Measurements from ENCODE around the gene DOCK1.

The DOCK1 gene

GRCh38 chr10:127427926-127428325, 522.7 kb downstream of the DOCK1 start:
- Histone ChIP-seq H3K4me1 (ENCODE audit: control insufficient read depth, insufficient read depth, low read length, poor library complexity, severe bottlenecking) (no peaks in the 10 kb centered on the region), H3K4me3 (ENCODE audit: insufficient read depth, low read depth, low read length, poor library complexity, severe bottlenecking) (no peak overlapping the region), H3K9me3 (ENCODE audit: control insufficient read depth, low read length) (no peaks in the 10 kb centered on the region), H3K36me3 (ENCODE audit: control insufficient read depth, insufficient read depth, low read length) (no peaks in the 10 kb centered on the region), H3K27ac (ENCODE audit: insufficient read depth, low read length, poor library complexity, severe bottlenecking) (no peak overlapping the region), H3K27me3 (replicated peaks; ENCODE audit: control insufficient read depth, insufficient read depth, low read length, poor library complexity, severe bottlenecking) (no peaks in the 10 kb centered on the region)
- DNase-seq = no peak

GRCh38 chr10:127428385-127428980, 523.3 kb downstream of the DOCK1 start:
- Histone ChIP-seq H3K27ac (ENCODE audit: insufficient read depth, low read length, poor library complexity, severe bottlenecking) (no peak overlapping the region), H3K9me3 (ENCODE audit: control insufficient read depth, low read length) (no peaks in the 10 kb centered on the region), H3K36me3 (ENCODE audit: control insufficient read depth, insufficient read depth, low read length) (no peaks in the 10 kb centered on the region), H3K4me1 (ENCODE audit: control insufficient read depth, insufficient read depth, low read length, poor library complexity, severe bottlenecking) (no peaks in the 10 kb centered on the region), H3K27me3 (replicated peaks; ENCODE audit: control insufficient read depth, insufficient read depth, low read length, poor library complexity, severe bottlenecking) (no peaks in the 10 kb centered on the region), H3K4me3 (ENCODE audit: insufficient read depth, low read depth, low read length, poor library complexity, severe bottlenecking) (no peak overlapping the region)
- no peak for DNase-seq

GRCh38 chr10:127429601-127430312, 524.5 kb downstream of the DOCK1 start:
- Histone ChIP-seq H3K4me1 (ENCODE audit: control insufficient read depth, insufficient read depth, low read length, poor library complexity, severe bottlenecking) (no peaks in the 10 kb centered on the region), H3K27me3 (replicated peaks; ENCODE audit: control insufficient read depth, insufficient read depth, low read length, poor library complexity, severe bottlenecking) (no peaks in the 10 kb centered on the region), H3K4me3 (ENCODE audit: insufficient read depth, low read depth, low read length, poor library complexity, severe bottlenecking) (no peak overlapping the region), H3K27ac (ENCODE audit: insufficient read depth, low read length, poor library complexity, severe bottlenecking) (no peak overlapping the region), H3K9me3 (ENCODE audit: control insufficient read depth, low read length) (no peaks in the 10 kb centered on the region), H3K36me3 (ENCODE audit: control insufficient read depth, insufficient read depth, low read length) (no peaks in the 10 kb centered on the region)
- no peak for DNase-seq

- Histone ChIP-seq H3K4me3 (ENCODE audit: insufficient read depth, low read depth, low read length, poor library complexity, severe bottlenecking) (no peak overlapping the region), H3K27me3 (replicated peaks; ENCODE audit: control insufficient read depth, insufficient read depth, low read length, poor library complexity, severe bottlenecking) (no peaks in the 10 kb centered on the region), H3K4me1 (ENCODE audit: control insufficient read depth, insufficient read depth, low read length, poor library complexity, severe bottlenecking) (no peaks in the 10 kb centered on the region), H3K9me3 (ENCODE audit: control insufficient read depth, low read length) (no peaks in the 10 kb centered on the region), H3K27ac (ENCODE audit: insufficient read depth, low read length, poor library complexity, severe bottlenecking) (no peak overlapping the region), H3K36me3 (ENCODE audit: control insufficient read depth, insufficient read depth, low read length) (no peaks in the 10 kb centered on the region)
- no peak for DNase-seq
Measured at GRCh38 chr10:127431525-127431924, 526.3 kb downstream of the DOCK1 start.

- Histone ChIP-seq H3K27me3 (replicated peaks; ENCODE audit: control insufficient read depth, insufficient read depth, low read length, poor library complexity, severe bottlenecking) (no peaks in the 10 kb centered on the region), H3K36me3 (ENCODE audit: control insufficient read depth, insufficient read depth, low read length) (no peaks in the 10 kb centered on the region), H3K9me3 (ENCODE audit: control insufficient read depth, low read length) (no peaks in the 10 kb centered on the region), H3K27ac (ENCODE audit: insufficient read depth, low read length, poor library complexity, severe bottlenecking) (no peak overlapping the region), H3K4me1 (ENCODE audit: control insufficient read depth, insufficient read depth, low read length, poor library complexity, severe bottlenecking) (no peaks in the 10 kb centered on the region), H3K4me3 (ENCODE audit: insufficient read depth, low read depth, low read length, poor library complexity, severe bottlenecking) (no peak overlapping the region)
- no peak for DNase-seq
Measured at GRCh38 chr10:127434006-127434405, 528.8 kb downstream of the DOCK1 start.

GRCh38 chr10:127435246-127435645, 530.0 kb downstream of the DOCK1 start:
- H3K9me3 ChIP-seq (ENCODE audit: control insufficient read depth, low read length) = no peaks in the 10 kb centered on the region
- no peak for DNase-seq
- H3K27ac ChIP-seq (ENCODE audit: insufficient read depth, low read length, poor library complexity, severe bottlenecking) = no peak overlapping the region
- no peak overlapping the region for H3K4me3 ChIP-seq (ENCODE audit: insufficient read depth, low read depth, low read length, poor library complexity, severe bottlenecking)
- no peaks in the 10 kb centered on the region for H3K27me3 ChIP-seq (replicated peaks; ENCODE audit: control insufficient read depth, insufficient read depth, low read length, poor library complexity, severe bottlenecking)
- H3K4me1 ChIP-seq (ENCODE audit: control insufficient read depth, insufficient read depth, low read length, poor library complexity, severe bottlenecking) = no peaks in the 10 kb centered on the region
- no peaks in the 10 kb centered on the region for H3K36me3 ChIP-seq (ENCODE audit: control insufficient read depth, insufficient read depth, low read length)

- H3K4me3 ChIP-seq (ENCODE audit: insufficient read depth, low read depth, low read length, poor library complexity, severe bottlenecking) = no peak overlapping the region
- H3K27ac ChIP-seq (ENCODE audit: insufficient read depth, low read length, poor library complexity, severe bottlenecking) = no peak overlapping the region
- no peaks in the 10 kb centered on the region for H3K9me3 ChIP-seq (ENCODE audit: control insufficient read depth, low read length)
- no peaks in the 10 kb centered on the region for H3K27me3 ChIP-seq (replicated peaks; ENCODE audit: control insufficient read depth, insufficient read depth, low read length, poor library complexity, severe bottlenecking)
- no peaks in the 10 kb centered on the region for H3K36me3 ChIP-seq (ENCODE audit: control insufficient read depth, insufficient read depth, low read length)
- DNase-seq = no peak
- H3K4me1 ChIP-seq (ENCODE audit: control insufficient read depth, insufficient read depth, low read length, poor library complexity, severe bottlenecking) = no peaks in the 10 kb centered on the region
Measured at GRCh38 chr10:127440371-127440770, 535.1 kb downstream of the DOCK1 start.

- Histone ChIP-seq H3K27ac (ENCODE audit: insufficient read depth, low read length, poor library complexity, severe bottlenecking) (no peak overlapping the region), H3K27me3 (replicated peaks; ENCODE audit: control insufficient read depth, insufficient read depth, low read length, poor library complexity, severe bottlenecking) (no peaks in the 10 kb centered on the region), H3K9me3 (ENCODE audit: control insufficient read depth, low read length) (no peaks in the 10 kb centered on the region), H3K4me3 (ENCODE audit: insufficient read depth, low read depth, low read length, poor library complexity, severe bottlenecking) (no peak overlapping the region), H3K36me3 (ENCODE audit: control insufficient read depth, insufficient read depth, low read length) (no peaks in the 10 kb centered on the region), H3K4me1 (ENCODE audit: control insufficient read depth, insufficient read depth, low read length, poor library complexity, severe bottlenecking) (no peaks in the 10 kb centered on the region)
- no peak for DNase-seq
Measured at GRCh38 chr10:127441350-127442219, 536.4 kb downstream of the DOCK1 start.

- Histone ChIP-seq H3K9me3 (ENCODE audit: control insufficient read depth, low read length) (no peaks in the 10 kb centered on the region), H3K4me3 (ENCODE audit: insufficient read depth, low read depth, low read length, poor library complexity, severe bottlenecking) (no peak overlapping the region), H3K27ac (ENCODE audit: insufficient read depth, low read length, poor library complexity, severe bottlenecking) (no peak overlapping the region), H3K27me3 (replicated peaks; ENCODE audit: control insufficient read depth, insufficient read depth, low read length, poor library complexity, severe bottlenecking) (no peaks in the 10 kb centered on the region), H3K36me3 (ENCODE audit: control insufficient read depth, insufficient read depth, low read length) (no peaks in the 10 kb centered on the region), H3K4me1 (ENCODE audit: control insufficient read depth, insufficient read depth, low read length, poor library complexity, severe bottlenecking) (no peaks in the 10 kb centered on the region)
- DNase-seq = no peak
Measured at GRCh38 chr10:127442220-127442525, 536.9 kb downstream of the DOCK1 start.

- Histone ChIP-seq H3K4me3 (ENCODE audit: insufficient read depth, low read depth, low read length, poor library complexity, severe bottlenecking) (no peak overlapping the region), H3K27ac (ENCODE audit: insufficient read depth, low read length, poor library complexity, severe bottlenecking) (no peak overlapping the region), H3K36me3 (ENCODE audit: control insufficient read depth, insufficient read depth, low read length) (no peaks in the 10 kb centered on the region), H3K4me1 (ENCODE audit: control insufficient read depth, insufficient read depth, low read length, poor library complexity, severe bottlenecking) (no peaks in the 10 kb centered on the region), H3K27me3 (replicated peaks; ENCODE audit: control insufficient read depth, insufficient read depth, low read length, poor library complexity, severe bottlenecking) (no peaks in the 10 kb centered on the region), H3K9me3 (ENCODE audit: control insufficient read depth, low read length) (no peaks in the 10 kb centered on the region)
- DNase-seq = no peak
Measured at GRCh38 chr10:127444155-127444554, 538.9 kb downstream of the DOCK1 start.

Data from effector memory CD4-positive, alpha-beta T cell (primary cell).